Loucy (cell line): ENCODE results near the gene CCR7.

Experiments used
- H2AFZ ChIP-seq: fragments of 200-600 bp; sonication (generic); 2 replicates; pipeline ENCODE4 v1.6.0; 2016; ENCODE audit warnings: antibody characterized with exemption, mild to moderate bottlenecking, low read length, moderate library complexity
- H3F3A ChIP-seq: fragments of 200-600 bp; 2 replicates; pipeline ENCODE4 v1.6.0; 2016; ENCODE audit warnings: antibody characterized with exemption, low read depth, mild to moderate bottlenecking
- H3K27me3 ChIP-seq: fragments of 200-600 bp; sonication (generic); 2 replicates; pipeline ENCODE4 v1.6.1; 2014; ENCODE audit warnings: low read length, mild to moderate bottlenecking; ENCODE audit not compliant: insufficient read depth, poor library complexity, severe bottlenecking
- H3K36me3 ChIP-seq: fragments of 200-600 bp; sonication (generic); 2 replicates; pipeline ENCODE4 v1.6.1; 2016; ENCODE audit warnings: low read length; ENCODE audit not compliant: insufficient read depth
- H3K4me1 ChIP-seq: fragments of 200-600 bp; sonication (generic); 2 replicates; pipeline ENCODE4 v1.5.1; 2014; ENCODE audit warnings: low read length, mild to moderate bottlenecking; ENCODE audit not compliant: insufficient read depth, poor library complexity, severe bottlenecking
- H3K4me2 ChIP-seq: fragments of 200-600 bp; sonication (generic); 2 replicates; pipeline ENCODE4 v1.6.0; 2014; ENCODE audit warnings: antibody characterized with exemption, low read length, low read depth, mild to moderate bottlenecking; ENCODE audit not compliant: poor library complexity, severe bottlenecking
- H3K4me3 ChIP-seq: fragments of 200-600 bp; sonication (generic); 2 replicates; pipeline ENCODE4 v1.5.1; 2014; ENCODE audit warnings: low read length, mild to moderate bottlenecking, mixed read lengths; ENCODE audit not compliant: poor library complexity, severe bottlenecking
- H3K79me2 ChIP-seq: fragments of 200-600 bp; sonication (generic); 2 replicates; pipeline ENCODE4 v1.6.1; 2014; ENCODE audit warnings: low read length; ENCODE audit not compliant: insufficient read depth
- H3K9ac ChIP-seq: fragments of 200-600 bp; sonication (generic); 2 replicates; pipeline ENCODE4 v1.6.0; 2014; ENCODE audit warnings: mild to moderate bottlenecking, low read depth, low read length, moderate library complexity; ENCODE audit not compliant: poor library complexity, severe bottlenecking
- H3K9me2 ChIP-seq: fragments of 200-600 bp; sonication (generic); replicated peaks from 2 replicates; pipeline ENCODE4 v1.6.1; 2016; ENCODE audit warnings: low read depth, low read length, mixed read lengths
- H3K9me3 ChIP-seq: fragments of 200-600 bp; sonication (generic); 2 replicates; pipeline ENCODE4 v1.6.1; 2014; ENCODE audit warnings: mild to moderate bottlenecking, antibody characterized with exemption, low read length, low read depth; ENCODE audit not compliant: insufficient read depth
- H4K20me1 ChIP-seq: fragments of 200-600 bp; sonication (generic); 2 replicates; pipeline ENCODE4 v1.6.0; 2014; ENCODE audit warnings: antibody characterized with exemption, low read length, mild to moderate bottlenecking; ENCODE audit not compliant: insufficient read depth, poor library complexity, severe bottlenecking
- CTCF ChIP-seq: fragments of 200-600 bp; sonication (generic); conservative IDR thresholded peaks from 2 replicates; pipeline ENCODE4 v1.5.1; 2014; ENCODE audit warnings: mild to moderate bottlenecking, antibody characterized with exemption, low read length
- EZH2phosphoT487 ChIP-seq: fragments of 200-600 bp; IDR thresholded peaks from 2 replicates; pipeline ENCODE4 v1.6.1; 2018; ENCODE audit warnings: antibody characterized with exemption, mild to moderate bottlenecking, moderate library complexity, borderline replicate concordance

CCR7 gene

DNA sequence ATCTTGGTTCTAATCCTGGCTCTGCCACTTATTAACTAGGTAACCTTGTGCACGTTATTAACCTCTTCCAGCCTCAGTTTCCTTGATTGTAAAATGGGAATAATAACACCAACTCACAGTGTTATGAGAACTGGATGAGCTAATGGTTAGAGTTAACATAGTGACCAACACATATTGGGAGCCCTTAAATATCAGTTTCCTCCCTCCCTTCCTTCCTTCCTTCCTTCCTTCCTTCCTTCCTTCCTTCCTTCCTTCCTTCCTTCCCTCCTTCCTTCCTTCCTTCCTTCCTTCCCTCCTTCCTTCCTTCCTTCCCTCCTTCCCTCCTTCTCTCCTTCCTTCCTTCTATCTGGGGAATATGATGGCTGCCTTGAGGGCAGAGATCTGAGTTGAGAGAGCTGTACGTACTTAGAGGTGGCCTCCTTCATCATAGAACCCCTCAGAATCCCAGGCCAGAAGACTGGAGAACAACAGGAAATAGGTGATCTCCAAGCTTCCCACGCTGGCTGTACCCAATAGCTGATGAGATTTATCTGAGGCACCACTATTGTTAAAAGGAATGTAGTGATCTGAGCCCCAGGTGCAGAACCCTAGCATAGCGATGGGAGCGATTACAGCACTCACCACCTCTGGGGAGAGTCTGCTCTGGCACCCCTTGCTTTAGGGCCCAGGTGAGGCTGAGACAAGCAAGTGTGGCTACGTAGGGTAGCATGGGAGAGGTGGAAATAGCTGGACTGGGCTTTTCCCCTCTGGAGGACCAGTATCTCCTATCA, 26.2 kb downstream of the CCR7 start:
- no peaks in the 10 kb centered on the region for H3K36me3 ChIP-seq
- TF ChIP-seq CTCF (no peak), EZH2phosphoT487 (no peak)
- H2AFZ ChIP-seq = no peak overlapping the region
- H3K4me1 ChIP-seq = peaks cover 75% of the 10 kb centered on the region
- peak overlapping the region; percentile 69 for H3K9ac ChIP-seq
- no peaks in the 10 kb centered on the region for H3K79me2 ChIP-seq
- H3K9me2 ChIP-seq = no peaks in the 10 kb centered on the region
- H3K4me3 ChIP-seq = no peak overlapping the region
- H3F3A ChIP-seq = no peaks in the 10 kb centered on the region
- no peak overlapping the region for H3K4me2 ChIP-seq
- no peaks in the 10 kb centered on the region for H4K20me1 ChIP-seq
- no peaks in the 10 kb centered on the region for H3K27me3 ChIP-seq
- no peaks in the 10 kb centered on the region for H3K9me3 ChIP-seq

DNA sequence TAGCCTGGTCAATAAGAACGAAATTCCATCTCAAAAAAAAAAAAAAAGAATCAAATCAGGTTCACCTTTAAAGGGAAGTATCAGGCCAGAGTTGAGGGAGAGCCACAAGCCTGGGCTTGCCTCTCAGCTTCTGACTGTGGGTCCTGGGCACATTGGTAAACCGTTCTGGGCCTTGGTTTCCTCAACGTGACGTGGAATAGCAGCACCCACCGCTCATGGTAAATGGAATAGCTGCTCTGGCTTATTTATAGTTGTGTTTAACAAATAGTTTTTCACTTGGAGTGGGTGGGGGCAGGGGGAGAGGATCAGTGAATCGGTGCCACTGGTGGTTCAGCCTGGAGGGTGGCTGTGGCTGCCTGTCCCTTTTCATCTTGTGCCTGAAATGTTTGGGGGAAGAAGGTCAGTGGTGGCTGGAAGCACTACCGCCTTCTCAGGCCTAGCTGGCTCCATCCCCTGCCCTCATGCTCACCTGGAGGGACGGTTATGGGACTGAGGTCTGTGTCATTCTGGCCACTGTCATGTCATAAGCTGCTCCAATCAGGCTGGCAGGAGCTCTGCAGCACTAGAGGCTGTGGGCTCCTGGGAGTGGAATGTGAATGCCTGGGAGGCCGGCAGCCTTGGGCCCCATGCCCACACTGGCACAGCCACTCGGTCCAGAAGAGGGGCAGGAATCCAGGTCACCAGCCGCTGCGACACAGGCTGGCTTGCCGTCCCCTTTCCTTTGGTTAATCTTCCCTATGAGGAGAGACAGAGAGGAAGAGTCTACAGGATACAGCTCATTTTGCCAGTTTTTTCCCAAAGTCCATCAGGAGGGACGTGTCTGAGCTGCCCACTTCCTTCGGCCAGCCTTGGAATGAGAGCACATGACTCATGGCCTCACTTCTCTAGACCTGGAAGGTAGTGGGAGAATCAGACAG, 27.0 kb downstream of the CCR7 start:
- Histone ChIP-seq H3K9me2 (no peaks in the 10 kb centered on the region), H3K27me3 (no peaks in the 10 kb centered on the region), H3K9ac (peak overlapping the region; percentile 52), H3K79me2 (no peaks in the 10 kb centered on the region), H3K4me2 (no peak overlapping the region), H3K4me1 (peaks cover 80% of the 10 kb centered on the region), H2AFZ (no peak overlapping the region), H3K9me3 (no peaks in the 10 kb centered on the region), H3K4me3 (no peak overlapping the region), H3K36me3 (no peaks in the 10 kb centered on the region), H3F3A (no peaks in the 10 kb centered on the region), H4K20me1 (no peaks in the 10 kb centered on the region)
- TF ChIP-seq EZH2phosphoT487 (no peak), CTCF (no peak)

- peaks cover 79% of the 10 kb centered on the region for H3K4me1 ChIP-seq
- no peaks in the 10 kb centered on the region for H3F3A ChIP-seq
- H2AFZ ChIP-seq = no peak overlapping the region
- H3K36me3 ChIP-seq = no peaks in the 10 kb centered on the region
- no peaks in the 10 kb centered on the region for H3K79me2 ChIP-seq
- no peak overlapping the region for H3K4me2 ChIP-seq
- no peaks in the 10 kb centered on the region for H3K9me3 ChIP-seq
- no peaks in the 10 kb centered on the region for H3K9me2 ChIP-seq
- H4K20me1 ChIP-seq = no peaks in the 10 kb centered on the region
- TF ChIP-seq CTCF (no peak), EZH2phosphoT487 (no peak)
- H3K27me3 ChIP-seq = no peaks in the 10 kb centered on the region
- H3K9ac ChIP-seq = no peak overlapping the region
- no peak overlapping the region for H3K4me3 ChIP-seq
Observed at GRCh38 chr17:40536295-40537171, 28.7 kb downstream of the CCR7 start.
